Frontal cortex (tissue), 4 donors: ENCODE results near the gene CCDC154. TPM values are rescaled to one million over a fixed set of nuclear protein-coding genes. Genes with fewer than 3 reads are reported as not detected.

Source experiments
- DNase-seq, 2 donors: peaks; one replicate each; pipeline ENCODE4 v3.0.0; 2012; ENCODE audit warnings: low spot score in 2 of 2
- FAIRE-seq: peaks from 2 replicates; lab custom pipeline; 2012; peaks lifted over from hg19 to GRCh38; lab: Jason Lieb, UNC
- total RNA-seq: library from RNA; depleted of rRNA; stranded (reverse); fragments of >200 nt; gene quantifications from one replicate; pipeline ENCODE4 v1.2.3, GENCODE V29; 2014
- donor health status: control.
- donor health status: control.
- donor health status: control.

CCDC154 gene
- total RNA-seq, 1 donor from 2014 or later: 0.41 TPM

DNA sequence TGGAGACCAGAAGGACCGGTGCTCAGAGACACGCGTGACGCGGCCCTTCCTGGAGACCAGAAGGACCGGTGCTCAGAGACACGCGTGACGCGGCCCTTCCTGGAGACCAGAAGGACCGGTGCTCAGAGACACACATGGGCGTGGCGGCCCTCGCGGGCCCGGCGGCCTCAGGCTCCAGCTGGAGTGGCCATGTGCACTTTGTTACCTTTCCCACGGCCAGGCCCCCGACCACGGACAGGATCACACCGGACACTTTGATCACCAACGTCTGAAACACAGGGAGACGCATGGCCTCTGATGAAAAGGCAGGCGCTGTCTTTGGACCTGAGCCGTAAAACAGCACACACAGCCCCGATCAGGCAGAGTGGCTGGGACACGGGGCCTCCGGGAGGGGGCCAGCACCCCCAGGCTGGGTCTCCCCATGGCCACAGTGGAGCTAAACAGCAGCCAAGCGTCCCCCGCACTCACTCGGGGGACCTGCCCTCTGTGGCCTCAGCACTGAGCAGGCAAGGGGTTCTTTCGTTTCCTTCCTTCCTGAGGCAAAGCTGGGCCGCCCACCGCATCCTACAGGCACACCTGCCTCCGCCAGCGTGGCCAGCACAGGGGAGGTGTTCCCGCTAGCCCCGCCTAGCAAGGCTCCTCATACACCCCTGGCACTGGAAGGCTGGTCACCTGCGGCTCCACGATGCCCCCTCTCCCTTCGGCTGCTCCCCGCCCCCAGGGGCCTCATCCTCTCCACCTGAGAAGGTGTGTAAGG is 13.3 kb upstream of the CCDC154 start:
- DNase-seq: no peak
- FAIRE-seq: no peak

DNA sequence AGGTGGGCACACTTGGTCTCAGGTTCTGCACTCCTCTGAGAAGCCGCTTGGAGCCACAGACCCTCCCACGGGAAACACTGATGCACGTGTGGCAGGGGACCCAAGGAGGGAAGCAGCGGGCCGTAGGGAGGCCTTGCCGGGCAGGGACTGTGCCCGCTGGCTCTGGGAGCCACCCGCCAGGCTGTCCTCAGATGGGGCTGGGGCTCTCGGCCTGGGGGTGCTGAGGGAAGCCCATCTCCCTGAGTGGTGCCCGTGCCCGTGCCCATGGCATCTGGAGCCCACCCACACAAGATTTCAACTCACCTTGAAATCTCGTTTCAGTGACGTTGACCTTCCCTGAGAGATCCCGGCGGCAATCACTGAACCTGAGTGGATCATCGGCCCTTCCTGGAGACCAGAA is 12.6 kb upstream of the CCDC154 start:
- DNase-seq (no peak), FAIRE-seq (no peak)

DNA sequence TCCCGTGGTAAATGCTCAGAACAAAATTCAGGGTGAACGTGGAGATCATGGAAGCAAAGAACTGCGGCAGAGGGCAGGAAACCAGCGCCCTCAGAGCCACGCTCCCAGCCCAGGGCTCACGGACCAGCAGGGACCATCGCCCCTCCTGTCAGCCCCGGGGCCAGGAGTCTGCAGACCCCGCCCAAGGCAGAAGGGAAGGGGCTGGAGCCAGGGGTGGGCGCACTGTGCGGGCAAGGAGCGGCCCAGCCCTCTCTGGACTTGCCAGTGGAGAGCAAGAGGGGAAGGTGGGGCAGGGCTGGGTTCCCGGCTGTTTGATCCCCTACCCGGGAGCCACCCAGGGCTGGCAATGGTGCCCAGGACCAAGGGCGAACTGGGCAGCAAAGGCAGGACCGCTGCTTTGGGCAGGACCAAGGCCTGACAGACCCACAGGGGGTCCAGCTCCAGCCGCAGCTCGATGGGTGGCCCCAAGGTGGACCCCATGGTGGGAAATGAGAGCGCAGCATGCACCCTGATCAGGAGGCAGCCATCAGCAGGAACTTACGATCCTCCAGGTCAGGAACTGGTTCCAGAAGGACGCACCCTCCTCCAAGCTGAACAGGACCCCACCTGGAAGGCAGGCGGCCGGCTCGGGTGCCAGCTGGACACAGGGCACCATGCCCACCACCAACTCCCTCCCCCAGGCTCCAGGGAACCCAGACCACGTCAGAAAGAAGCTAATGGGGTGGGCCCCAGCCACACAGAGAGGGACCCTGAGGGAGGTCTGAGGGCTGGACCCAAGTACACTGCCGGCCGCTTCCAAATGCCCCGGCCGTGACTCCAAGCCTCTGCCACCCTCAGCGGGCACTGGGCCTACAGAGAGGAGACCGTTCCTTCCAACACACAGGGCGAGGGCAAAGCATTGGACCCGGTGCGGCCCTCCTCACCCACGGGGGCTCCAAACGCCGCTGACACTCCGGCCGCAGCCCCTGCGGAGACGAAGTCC is 11.1 kb upstream of the CCDC154 start:
- no peak for DNase-seq
- FAIRE-seq: no peak

DNA sequence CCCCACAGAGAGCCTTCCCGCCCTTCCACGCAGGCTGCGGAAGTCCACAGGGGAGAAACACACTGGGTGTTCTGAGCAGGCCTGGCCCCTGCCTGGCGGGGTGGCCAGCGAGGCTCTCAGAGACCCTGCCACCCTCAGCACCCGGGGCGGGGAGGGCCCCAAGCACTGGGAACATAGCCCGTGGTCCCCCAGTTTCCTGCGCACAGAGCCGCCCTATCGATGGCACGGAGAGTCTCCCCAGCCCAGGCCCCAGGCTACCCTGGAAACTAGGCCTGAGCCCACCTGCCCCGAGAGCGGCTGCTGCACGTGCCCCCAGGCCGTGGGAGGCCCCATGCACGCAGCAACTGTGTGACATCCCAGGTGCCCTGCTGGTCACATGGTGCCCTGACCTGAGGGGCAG is 10.2 kb upstream of the CCDC154 start:
- DNase-seq (no peak), FAIRE-seq (no peak)

DNA sequence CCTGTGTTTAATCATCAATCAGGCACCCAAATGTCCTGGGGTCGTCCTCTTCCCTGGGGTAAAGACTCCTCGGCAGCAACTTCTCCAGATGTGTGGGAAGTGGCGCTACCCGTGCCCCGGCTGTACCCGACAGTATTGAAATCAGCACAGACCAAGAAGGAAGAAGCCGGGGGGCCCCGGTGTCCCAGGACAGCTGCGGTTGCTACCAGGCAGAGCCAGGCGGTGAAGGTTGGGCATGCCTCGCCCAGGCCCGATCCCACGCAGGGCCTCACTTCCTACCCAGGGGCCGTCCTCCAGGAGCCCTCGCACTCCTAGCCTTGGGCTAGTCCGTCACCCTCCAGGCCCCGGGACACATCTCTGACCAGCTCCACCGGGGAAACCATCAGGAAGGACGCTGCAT is 9.0 kb upstream of the CCDC154 start:
- no peak for FAIRE-seq

DNA sequence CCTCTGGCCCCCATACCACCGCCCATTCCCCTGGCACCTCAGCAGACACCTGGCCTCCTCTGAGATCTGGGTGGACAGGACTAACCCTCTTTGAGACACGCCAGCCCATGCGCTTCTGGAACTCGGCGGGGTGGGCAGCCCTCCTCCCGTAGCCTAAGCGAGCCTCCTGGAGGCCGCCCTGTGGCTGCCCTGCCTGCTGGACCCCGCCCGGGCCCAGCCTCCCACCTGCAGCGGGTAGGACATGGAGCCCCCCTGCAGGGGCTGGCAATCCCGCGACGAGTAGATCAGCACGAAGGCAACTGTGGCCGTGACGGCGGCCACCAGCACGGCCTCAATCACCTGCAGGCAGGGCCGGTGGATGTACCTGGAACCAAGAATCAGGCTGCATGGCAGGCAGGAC is 8.2 kb upstream of the CCDC154 start:
- no peak for DNase-seq
- FAIRE-seq: no peak

More for the DNA sequence above, 9.0 kb upstream of the CCDC154 start:
- no peak for DNase-seq

DNA sequence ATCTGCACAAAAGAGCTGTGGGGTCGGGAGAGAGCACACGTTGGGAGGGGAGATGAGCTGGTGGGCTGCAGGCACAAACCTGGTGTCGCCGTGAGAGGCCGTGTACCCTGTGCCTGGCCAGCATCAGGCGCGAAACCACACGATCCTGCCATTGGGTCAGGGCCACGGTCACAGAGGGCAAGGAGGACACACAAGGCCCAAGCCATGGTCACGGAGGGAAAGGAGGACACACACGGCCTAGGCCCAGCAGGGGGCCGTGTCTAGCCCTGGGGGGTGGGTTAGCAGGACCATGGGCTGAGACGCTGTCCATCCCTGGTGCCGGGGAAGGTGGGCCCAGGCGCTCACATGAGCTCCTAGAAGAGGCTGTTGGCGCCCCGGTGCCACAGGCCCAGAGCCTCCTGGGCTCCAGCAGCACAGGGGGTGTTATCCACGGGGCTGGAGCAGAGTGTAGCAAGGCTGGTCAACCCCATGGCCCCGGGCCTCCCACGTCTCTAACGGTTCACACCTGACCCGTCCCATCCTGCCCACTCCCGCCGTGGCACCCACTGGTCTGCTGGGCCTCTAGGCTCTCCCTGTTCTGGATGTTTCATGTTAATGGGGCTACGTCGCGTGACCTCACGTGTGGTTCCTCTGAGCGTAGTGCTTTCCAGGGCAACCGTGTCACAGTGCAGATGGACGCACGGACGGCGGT is 7.5 kb upstream of the CCDC154 start:
- FAIRE-seq (no peak), DNase-seq (no peak)

DNA sequence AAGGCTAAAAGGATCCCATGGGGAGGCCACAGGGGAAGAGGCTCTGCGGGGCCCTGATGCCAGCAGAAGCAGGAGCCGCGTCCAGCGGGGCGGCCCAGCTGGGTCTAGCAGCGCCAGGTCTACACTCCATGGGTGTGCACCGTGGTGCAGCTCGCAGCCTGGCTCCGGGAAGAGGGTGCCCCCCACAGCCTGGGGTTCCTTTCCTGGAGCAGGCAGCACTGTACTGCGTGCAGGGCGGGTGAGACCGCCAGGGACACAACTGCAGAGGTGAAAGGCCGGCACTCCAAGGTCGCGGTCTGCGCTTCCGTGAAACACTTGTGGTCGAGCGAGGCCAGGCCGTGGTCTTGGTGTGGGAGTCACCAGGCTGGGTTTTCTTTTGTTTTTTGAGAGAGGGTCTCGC is 6.5 kb upstream of the CCDC154 start:
- no peak for DNase-seq
- no peak for FAIRE-seq

DNA sequence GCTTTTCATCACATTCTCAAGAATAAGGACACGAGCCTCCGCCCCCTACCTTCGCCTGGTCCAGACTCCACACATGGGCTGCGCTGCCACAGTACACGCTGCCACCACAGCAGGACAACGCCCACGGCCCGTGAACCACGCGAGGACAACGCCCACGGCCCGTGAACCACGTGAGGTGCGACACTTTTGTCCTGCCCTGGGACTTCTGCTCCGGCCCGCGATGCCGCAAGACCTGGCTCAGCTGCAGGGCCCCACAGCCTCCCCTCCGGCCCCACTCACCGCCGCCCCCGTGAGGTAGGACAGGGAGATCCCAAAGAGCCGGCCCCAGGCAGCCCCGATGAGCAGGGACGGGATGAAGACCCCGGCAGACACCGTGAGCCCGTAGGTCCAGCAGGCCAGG is 5.9 kb upstream of the CCDC154 start:
- no peak for FAIRE-seq
- DNase-seq: no peak

DNA sequence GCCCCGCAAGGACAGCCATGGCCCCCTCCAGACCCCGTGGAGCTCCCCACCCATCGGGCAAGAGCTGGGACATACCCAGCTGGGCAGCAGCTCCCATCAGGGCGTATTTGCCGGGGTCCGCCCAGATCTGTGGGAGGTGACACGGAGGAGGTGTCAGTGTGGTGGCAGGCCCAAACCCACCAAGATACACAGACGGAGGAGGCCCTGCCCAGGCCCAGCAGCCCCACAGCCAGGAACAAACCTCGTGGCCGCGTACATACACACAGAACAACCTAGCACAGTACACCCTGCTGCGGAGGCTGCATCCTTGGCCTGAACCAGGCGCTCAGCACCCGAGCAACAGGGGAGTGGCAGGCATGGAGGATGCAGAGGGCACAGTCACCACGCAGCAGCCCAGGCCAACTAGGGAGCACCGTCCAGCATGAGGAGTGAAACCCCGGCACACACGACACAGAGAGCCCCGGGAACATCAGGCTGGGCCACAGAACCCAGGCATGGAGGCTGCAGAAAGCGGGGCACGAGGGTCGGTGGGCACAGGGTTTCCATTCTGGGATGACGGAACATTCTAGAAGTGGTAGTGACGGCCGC is 4.9 kb upstream of the CCDC154 start:
- FAIRE-seq (no peak), DNase-seq (no peak)

DNA sequence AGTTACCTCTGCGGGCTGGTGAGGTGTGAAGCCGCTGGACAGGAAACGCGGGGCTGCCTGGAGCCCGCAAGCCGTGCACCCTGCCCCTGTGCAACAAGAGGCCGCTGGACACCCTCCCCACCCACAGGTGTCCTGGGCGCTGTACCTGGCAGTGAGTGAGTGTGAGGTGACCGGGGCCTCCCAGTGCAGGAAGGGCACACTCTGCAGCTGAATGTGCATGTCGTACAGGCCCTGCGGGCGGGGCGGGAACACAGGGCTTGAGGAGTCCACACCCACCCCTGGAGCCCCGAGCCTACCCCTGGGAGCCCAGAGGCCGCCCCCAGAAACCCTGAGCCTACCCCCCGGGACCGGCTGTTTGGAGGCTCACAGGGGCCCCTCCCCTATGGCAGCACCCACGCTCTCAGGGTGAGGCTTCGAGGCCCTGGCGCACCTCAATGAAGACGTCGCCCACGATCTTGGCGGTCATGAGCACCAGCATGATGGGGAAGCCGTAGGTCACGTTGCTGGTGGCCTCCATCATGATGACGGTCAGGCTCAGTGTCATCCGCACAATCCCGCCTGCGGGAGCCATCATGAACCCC is 4.3 kb upstream of the CCDC154 start:
- FAIRE-seq: no peak
- DNase-seq: no peak

DNA sequence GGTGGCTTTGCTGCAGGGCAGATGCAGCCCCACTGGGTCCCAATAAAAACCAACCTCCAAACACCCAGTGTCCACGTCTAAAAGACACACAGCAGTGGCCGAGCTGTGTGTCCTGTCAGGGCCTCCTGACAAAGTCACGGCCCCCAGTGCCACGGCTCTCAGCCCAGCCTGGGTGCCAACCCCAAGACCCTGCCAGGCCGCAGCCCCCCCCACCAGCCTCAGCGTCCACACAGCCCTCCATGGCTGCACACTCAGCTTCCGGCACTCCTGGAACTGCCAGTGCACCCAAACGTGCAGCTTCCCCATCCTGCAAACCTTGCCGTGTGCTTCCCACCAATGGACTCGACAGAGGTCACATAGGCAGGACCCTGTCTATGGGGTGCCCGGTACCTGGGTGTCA is 3.6 kb upstream of the CCDC154 start:
- no peak for DNase-seq
- FAIRE-seq: no peak

DNA sequence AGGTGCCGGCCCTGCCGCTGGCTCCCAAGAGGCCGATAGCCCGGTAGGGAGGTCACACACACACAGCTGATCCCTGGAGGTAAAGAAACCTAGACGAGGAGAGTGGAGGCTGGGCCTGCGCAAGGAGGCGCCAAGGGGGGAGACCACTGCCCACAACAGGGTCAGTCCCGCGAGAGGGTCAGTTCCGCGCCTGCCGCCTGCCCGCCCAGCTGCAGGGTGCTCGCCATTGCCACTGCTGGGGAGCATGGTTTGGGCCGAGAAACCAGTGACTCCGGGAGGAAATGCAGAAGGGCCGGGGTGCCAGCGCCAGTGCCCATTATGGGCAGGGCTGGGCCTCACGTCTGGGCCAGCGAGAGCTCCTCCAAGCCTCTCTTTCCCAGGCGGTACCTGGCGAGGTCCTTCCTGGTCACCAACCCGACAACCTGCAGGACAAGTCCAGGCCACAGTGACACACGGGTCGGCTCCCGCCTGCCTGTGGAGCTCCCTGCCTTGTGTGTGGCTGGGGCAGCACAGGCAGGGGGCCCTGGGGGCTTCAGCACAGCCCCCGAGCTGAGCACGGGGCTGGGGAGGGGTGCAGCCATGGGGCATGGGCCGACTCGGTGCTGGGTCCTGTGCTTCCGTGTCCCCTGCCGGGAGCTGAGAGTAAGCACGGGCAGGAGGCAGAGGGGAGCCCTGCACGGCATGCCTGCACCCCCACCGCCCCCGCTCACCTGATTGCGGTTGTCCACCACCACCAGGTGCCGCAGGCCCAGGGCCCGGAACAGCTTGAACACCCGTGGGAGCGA is 2.1 kb upstream of the CCDC154 start:
- DNase-seq: no peak
- FAIRE-seq: no peak

DNA sequence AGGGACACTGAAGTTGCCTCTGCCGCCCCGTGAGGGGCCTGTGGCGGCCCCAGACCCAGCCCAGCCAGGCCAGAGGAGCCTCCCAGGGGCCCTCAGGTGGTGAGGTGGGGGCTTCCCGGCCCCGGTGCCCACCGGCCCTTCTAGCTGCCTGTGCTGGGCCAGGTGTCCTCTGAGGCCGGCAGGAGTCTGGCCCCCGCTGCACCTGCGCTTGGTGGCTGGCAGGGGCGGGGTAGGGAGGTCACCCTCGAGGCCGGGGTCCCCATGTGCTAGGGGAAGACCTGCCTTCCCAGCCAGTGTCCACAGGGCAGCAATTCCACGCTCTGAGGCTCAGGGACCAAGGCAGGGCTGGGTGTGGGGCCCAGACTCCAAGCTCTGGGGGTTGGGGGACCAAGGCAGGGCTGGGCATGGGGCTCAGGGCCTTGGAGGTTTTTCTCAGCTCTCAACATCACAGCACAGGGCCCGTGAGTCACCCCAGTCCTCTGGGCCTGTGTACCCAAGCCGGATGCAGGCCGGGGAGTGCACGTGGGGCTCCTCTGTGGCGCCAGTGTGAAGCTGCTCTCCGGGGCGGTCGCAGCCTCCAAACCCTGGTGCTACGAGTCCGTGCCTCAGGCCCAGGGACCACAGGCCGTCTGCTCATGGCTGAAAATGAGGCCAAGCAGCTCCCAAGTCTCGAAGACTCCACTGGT is 1.3 kb upstream of the CCDC154 start:
- FAIRE-seq: no peak
- DNase-seq: no peak

DNA sequence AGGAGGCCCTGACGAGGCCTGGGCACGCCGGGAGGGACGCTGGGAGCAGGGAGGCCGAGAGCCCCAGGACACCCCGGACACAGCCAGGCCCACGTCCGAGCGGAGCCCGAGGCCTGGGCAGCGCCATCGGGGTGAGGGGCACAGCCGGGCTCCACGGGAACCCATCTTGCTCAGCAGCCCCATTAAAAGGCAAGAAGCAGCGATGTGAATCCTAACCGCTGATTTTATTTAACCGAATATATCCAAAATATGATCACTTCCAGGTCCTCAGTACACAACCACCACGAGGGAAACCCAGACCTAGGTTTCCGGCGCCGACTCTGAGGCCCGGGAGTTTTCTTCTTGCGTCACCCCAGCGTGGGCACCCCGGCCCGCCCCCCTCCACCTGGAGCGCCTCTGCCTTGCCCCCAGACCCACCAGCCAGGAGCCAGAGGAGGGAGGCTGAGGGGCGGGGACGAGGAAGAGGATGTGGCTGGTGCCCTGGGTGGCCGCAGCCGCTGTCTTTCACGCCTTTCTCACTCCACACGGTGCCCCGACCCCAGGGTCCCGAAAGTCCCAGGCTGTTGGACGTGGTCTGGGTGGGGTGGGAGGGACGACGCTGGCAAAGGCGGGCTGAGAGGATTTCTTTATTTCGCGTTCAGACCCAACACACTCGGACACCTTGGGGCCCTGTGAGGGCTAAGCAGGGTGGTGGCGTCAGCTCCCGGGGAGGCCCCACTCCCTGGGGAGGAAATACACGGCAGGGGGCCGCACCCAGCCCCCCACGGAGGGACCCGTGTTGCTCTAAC is 568 bp upstream of the CCDC154 start:
- FAIRE-seq (no peak), DNase-seq (no peak)

DNA sequence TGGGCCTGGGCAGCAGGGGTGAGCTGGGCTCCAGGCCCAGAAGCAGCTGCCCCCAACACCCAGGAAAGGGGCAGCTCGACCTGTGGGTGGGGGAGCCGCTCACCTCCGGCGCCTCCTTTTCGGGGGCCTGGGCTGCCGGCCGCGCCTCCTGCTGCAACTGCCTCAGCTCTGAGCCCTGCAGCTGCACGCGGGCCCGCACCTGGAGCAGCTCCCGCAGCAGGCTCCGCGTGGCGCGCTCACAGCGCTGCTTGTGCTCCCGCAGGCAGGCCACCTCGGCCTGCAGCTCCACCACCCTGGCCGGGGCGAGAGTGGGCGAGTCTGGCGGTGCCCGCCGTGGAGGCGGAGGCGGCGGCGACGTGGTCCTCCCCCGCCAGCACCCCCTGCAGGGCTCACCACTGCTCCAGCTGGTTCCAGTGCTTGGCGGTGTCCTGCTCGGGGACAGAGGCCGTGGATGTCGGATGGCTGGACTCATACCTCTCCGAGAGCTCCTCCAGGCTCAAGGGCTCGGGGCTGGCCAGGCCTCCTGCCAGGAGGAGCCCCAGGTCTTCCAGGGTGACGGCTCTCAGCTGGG is 868 bp downstream of the CCDC154 start:
- FAIRE-seq: no peak
- no peak for DNase-seq

DNA sequence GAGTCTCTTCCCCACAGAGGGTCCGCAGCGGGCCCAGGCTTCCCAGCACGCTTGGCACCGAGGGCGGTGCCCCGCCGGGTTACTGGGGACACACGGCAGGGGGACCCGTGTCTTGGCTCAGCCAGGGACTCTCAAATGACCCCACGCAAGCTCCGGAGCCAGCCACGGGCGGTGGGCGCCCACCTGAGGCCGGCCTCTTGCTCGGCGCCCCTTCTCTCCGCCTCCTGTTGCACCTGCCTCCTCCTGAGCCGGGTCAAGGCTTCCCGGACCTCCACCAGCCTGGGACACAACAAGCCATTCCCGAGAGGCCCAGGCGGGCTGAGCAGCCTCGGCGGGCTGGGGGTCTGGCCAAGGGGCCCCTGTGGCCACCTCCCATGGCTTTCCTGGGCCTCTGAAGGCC is 1.7 kb downstream of the CCDC154 start:
- FAIRE-seq (no peak), DNase-seq (no peak)
